TTC549 (cell line): ENCODE results near the gene GAN.

Experiments used
- FAIRE-seq: peaks from 2 replicates; lab custom pipeline; 2012; peaks lifted over from hg19 to GRCh38; lab: Jason Lieb, UNC

GAN gene

GRCh38 chr16:81432937-81433557 lies 118.3 kb downstream of the GAN start:
- FAIRE-seq: no peak

- no peak for FAIRE-seq
Observed at GRCh38 chr16:81435103-81435502, 120.3 kb downstream of the GAN start.

GRCh38 chr16:81435567-81435966 lies 120.8 kb downstream of the GAN start:
- no peak for FAIRE-seq

- no peak for FAIRE-seq
Observed at GRCh38 chr16:81436386-81436785, 121.6 kb downstream of the GAN start.

- FAIRE-seq: no peak
Observed at GRCh38 chr16:81437865-81438264, 123.1 kb downstream of the GAN start.
